ENCODE data around the gene MAP3K2.

Gene MAP3K2

GRCh38 chr2:127371037-127371436, 16.7 kb downstream of the MAP3K2 start:
- TF ChIP-seq, protein P1, sequence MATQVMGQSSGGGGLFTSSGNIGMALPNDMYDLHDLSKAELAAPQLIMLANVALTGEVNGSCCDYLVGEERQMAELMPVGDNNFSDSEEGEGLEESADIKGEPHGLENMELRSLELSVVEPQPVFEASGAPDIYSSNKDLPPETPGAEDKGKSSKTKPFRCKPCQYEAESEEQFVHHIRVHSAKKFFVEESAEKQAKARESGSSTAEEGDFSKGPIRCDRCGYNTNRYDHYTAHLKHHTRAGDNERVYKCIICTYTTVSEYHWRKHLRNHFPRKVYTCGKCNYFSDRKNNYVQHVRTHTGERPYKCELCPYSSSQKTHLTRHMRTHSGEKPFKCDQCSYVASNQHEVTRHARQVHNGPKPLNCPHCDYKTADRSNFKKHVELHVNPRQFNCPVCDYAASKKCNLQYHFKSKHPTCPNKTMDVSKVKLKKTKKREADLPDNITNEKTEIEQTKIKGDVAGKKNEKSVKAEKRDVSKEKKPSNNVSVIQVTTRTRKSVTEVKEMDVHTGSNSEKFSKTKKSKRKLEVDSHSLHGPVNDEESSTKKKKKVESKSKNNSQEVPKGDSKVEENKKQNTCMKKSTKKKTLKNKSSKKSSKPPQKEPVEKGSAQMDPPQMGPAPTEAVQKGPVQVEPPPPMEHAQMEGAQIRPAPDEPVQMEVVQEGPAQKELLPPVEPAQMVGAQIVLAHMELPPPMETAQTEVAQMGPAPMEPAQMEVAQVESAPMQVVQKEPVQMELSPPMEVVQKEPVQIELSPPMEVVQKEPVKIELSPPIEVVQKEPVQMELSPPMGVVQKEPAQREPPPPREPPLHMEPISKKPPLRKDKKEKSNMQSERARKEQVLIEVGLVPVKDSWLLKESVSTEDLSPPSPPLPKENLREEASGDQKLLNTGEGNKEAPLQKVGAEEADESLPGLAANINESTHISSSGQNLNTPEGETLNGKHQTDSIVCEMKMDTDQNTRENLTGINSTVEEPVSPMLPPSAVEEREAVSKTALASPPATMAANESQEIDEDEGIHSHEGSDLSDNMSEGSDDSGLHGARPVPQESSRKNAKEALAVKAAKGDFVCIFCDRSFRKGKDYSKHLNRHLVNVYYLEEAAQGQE (IDR thresholded peaks at IDR 0.05; ENCODE audit: insufficient read depth in 1 of 2, low read depth in 2 of 2, low read length in 2 of 2) = no peak
- TF ChIP-seq POLR2AphosphoS5 (IDR thresholded peaks at IDR 0.05; ENCODE audit: low read depth, low read length) (no peak), SIN3A (IDR thresholded peaks at IDR 0.05; ENCODE audit: borderline replicate concordance, insufficient read depth, low read length) (no peak), TAF1 (IDR thresholded peaks at IDR 0.05; ENCODE audit: borderline replicate concordance, insufficient read depth, low read length) (no peak), FOXP2 (optimal IDR thresholded peaks at IDR 0.05; ENCODE audit: borderline replicate concordance, extremely low read depth, extremely low read length, insufficient read depth) (no peak)

DNA sequence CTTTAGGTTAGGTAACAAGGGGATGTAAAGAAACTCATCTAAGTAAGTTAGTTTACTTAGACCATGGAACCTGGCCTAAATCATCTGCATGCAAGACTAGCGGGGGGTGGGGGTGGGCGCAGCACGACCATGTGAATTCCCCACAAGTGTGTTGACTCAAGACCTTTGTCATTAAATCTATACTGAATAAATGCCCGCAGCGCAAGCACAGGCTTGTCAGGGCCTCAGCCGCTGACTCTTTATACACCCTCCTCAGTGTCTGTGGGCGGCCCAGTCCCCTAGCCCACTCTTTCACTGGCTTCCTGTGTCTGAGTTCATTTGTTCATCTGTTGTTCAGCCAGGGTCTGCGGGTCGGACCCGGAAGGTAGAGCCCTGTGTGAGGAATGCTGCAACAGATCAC, 17.8 kb downstream of the MAP3K2 start:
- TF ChIP-seq POLR2AphosphoS5 (IDR thresholded peaks at IDR 0.05; ENCODE audit: low read depth, low read length) = no peak
- no peak for TF ChIP-seq FOXP2 (optimal IDR thresholded peaks at IDR 0.05; ENCODE audit: borderline replicate concordance, extremely low read depth, extremely low read length, insufficient read depth)
- TF ChIP-seq, protein P1 (IDR thresholded peaks at IDR 0.05; ENCODE audit: insufficient read depth in 1 of 2, low read depth in 2 of 2, low read length in 2 of 2) = no peak
- TF ChIP-seq SIN3A (IDR thresholded peaks at IDR 0.05; ENCODE audit: borderline replicate concordance, insufficient read depth, low read length) = no peak
- no peak for TF ChIP-seq TAF1 (IDR thresholded peaks at IDR 0.05; ENCODE audit: borderline replicate concordance, insufficient read depth, low read length)

DNA sequence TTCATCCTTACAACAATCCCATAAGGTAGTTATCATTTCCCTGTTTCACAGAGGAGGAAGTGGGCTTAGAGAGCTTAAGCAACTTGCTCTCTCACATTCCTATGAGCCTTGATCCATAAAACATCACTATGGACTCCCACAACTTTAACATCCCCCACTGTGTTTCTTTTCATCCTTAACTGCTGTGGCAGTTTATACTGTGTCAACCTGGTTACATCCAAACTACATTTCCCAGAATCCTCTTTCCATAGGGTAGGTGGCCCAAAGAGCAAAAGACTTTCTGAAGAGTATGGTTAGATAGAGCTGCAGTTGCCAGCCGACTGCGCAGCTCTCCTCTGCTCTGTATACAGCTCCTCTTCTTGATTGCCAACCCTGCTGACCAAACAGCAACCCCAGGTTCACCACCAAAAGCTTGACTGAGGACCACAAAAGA, 22.5 kb downstream of the MAP3K2 start:
- TF ChIP-seq FOXP2 (optimal IDR thresholded peaks at IDR 0.05; ENCODE audit: borderline replicate concordance, extremely low read depth, extremely low read length, insufficient read depth) (no peak), TAF1 (IDR thresholded peaks at IDR 0.05; ENCODE audit: borderline replicate concordance, insufficient read depth, low read length) (no peak), SIN3A (IDR thresholded peaks at IDR 0.05; ENCODE audit: borderline replicate concordance, insufficient read depth, low read length) (no peak), POLR2AphosphoS5 (IDR thresholded peaks at IDR 0.05; ENCODE audit: low read depth, low read length) (no peak)
- TF ChIP-seq, protein P1 (IDR thresholded peaks at IDR 0.05; ENCODE audit: insufficient read depth in 1 of 2, low read depth in 2 of 2, low read length in 2 of 2) = no peak

- no peak for TF ChIP-seq SIN3A (IDR thresholded peaks at IDR 0.05; ENCODE audit: borderline replicate concordance, insufficient read depth, low read length)
- TF ChIP-seq FOXP2 (optimal IDR thresholded peaks at IDR 0.05; ENCODE audit: borderline replicate concordance, extremely low read depth, extremely low read length, insufficient read depth) = no peak
- TF ChIP-seq, protein P1 (IDR thresholded peaks at IDR 0.05; ENCODE audit: insufficient read depth in 1 of 2, low read depth in 2 of 2, low read length in 2 of 2) = no peak
- TF ChIP-seq POLR2AphosphoS5 (IDR thresholded peaks at IDR 0.05; ENCODE audit: low read depth, low read length) = no peak
- no peak for TF ChIP-seq TAF1 (IDR thresholded peaks at IDR 0.05; ENCODE audit: borderline replicate concordance, insufficient read depth, low read length)
Observed at GRCh38 chr2:127362971-127363370, 24.8 kb downstream of the MAP3K2 start.
